ENCODE results near the gene ARHGAP28. TPM values are rescaled to one million over a fixed set of nuclear protein-coding genes. Genes with fewer than 3 reads are reported as not detected.

The ARHGAP28 gene
- total RNA-seq, 2 donors from 2014 or later = 20.3 to 22.6 TPM

- Histone ChIP-seq H3K4me1 (replicated peaks) (no peaks in the 10 kb centered on the region), H3K27me3 (replicated peaks; ENCODE audit: insufficient read depth) (no peaks in the 10 kb centered on the region), H3K36me3 (no peaks in the 10 kb centered on the region), H3K4me3 (no peak overlapping the region), H3K9me3 (no peaks in the 10 kb centered on the region), H3K27ac (no peak overlapping the region)
- no peak for TF ChIP-seq CTCF (IDR thresholded peaks at IDR 0.05)
- peak; percentile 34 for TF ChIP-seq POLR2AphosphoS5 (IDR thresholded peaks at IDR 0.05)
- peak; percentile 48 for DNase-seq (ENCODE audit: low spot score)
- WGBS = 18% methylated on average over 6 of the region's 6 CpGs
- intact Hi-C loops (cut with DNase I) = loop anchor here (2.0 to 10.0 kb wide), 3 partner anchors 279 to 1006 kb away; no protein-coding TSS in a partner anchor
Measured at GRCh38 chr18:6881034-6881820, 151.7 kb downstream of the ARHGAP28 start.

GRCh38 chr18:6882401-6882800 is 152.9 kb downstream of the ARHGAP28 start:
- TF ChIP-seq POLR2AphosphoS5 (IDR thresholded peaks at IDR 0.05) (no peak), CTCF (IDR thresholded peaks at IDR 0.05) (no peak), POLR2A (IDR thresholded peaks at IDR 0.05) (no peak)
- no peak overlapping the region for H3K4me3 ChIP-seq
- DNase-seq (ENCODE audit: low spot score) = no peak
- no peak overlapping the region for H3K27ac ChIP-seq
- no peaks in the 10 kb centered on the region for H3K9me3 ChIP-seq
- no peaks in the 10 kb centered on the region for H3K27me3 ChIP-seq (replicated peaks; ENCODE audit: insufficient read depth)
- H3K4me1 ChIP-seq (replicated peaks) = no peaks in the 10 kb centered on the region
- no peaks in the 10 kb centered on the region for H3K36me3 ChIP-seq
- intact Hi-C loops (cut with DNase I) = loop anchor here (5.0 to 10.0 kb wide), 2 partner anchors 280 to 1008 kb away; no protein-coding TSS in a partner anchor
- 86% methylated on average over 2 of the region's 2 CpGs for WGBS

- Histone ChIP-seq H3K4me1 (replicated peaks) (no peaks in the 10 kb centered on the region), H3K36me3 (no peaks in the 10 kb centered on the region), H3K27me3 (replicated peaks; ENCODE audit: insufficient read depth) (no peaks in the 10 kb centered on the region), H3K4me3 (no peak overlapping the region), H3K9me3 (no peaks in the 10 kb centered on the region), H3K27ac (no peak overlapping the region)
- intact Hi-C loops (cut with DNase I) = loop anchor here (5.0 to 10.0 kb wide), 2 partner anchors 158 to 1010 kb away; partner anchors contain the start of gene ARHGAP28
- DNase-seq (ENCODE audit: low spot score) = no peak
- 49% methylated on average over 8 of the region's 8 CpGs for WGBS
- no peak for TF ChIP-seq POLR2A (IDR thresholded peaks at IDR 0.05)
- peak in 2 of 4 experiments; percentile 3 to 15 for TF ChIP-seq CTCF (IDR thresholded peaks at IDR 0.05)
Measured at GRCh38 chr18:6885006-6885481, 155.5 kb downstream of the ARHGAP28 start.

- no peak overlapping the region for H3K27ac ChIP-seq
- intact Hi-C loops (cut with DNase I) = loop anchor here (5.0 to 10.0 kb wide), 2 partner anchors 159 to 1011 kb away; partner anchors contain the start of gene ARHGAP28
- peak; percentile 61 to 75 (median 72) for TF ChIP-seq CTCF (IDR thresholded peaks at IDR 0.05)
- TF ChIP-seq POLR2AphosphoS5 (IDR thresholded peaks at IDR 0.05) = no peak
- no peaks in the 10 kb centered on the region for H3K36me3 ChIP-seq
- H3K4me3 ChIP-seq = no peak overlapping the region
- peak; percentile 50 for DNase-seq (ENCODE audit: low spot score)
- WGBS = 28% methylated on average over 4 of the region's 4 CpGs
- H3K27me3 ChIP-seq (replicated peaks; ENCODE audit: insufficient read depth) = no peaks in the 10 kb centered on the region
- H3K9me3 ChIP-seq = no peaks in the 10 kb centered on the region
- no peaks in the 10 kb centered on the region for H3K4me1 ChIP-seq (replicated peaks)
Measured at GRCh38 chr18:6885992-6886796, 156.7 kb downstream of the ARHGAP28 start.

All from prostate gland (tissue), 2 donors.